Activated CD8-positive, alpha-beta T cell treated with anti-CD3 and anti-CD28 coated beads, Interleukin-2, amount 10 ng/mL, durations not matched to agents 7 days and 5 days (primary cell): ENCODE measurements around the gene SH3RF3. TPM values are rescaled to one million over a fixed set of nuclear protein-coding genes. Genes with fewer than 3 reads are reported as not detected.

Source experiments
- ATAC-seq: fragments of 150-1000 bp; cut with Tn5 transposase; one replicate; pipeline ENCODE4 v1.10.0; 2021; ENCODE audit warnings: moderate library complexity
- CTCF ChIA-PET: fragments of 350-600 bp; sonication (Branson Sonifier 250); formaldehyde crosslinking; loops from one replicate; lab custom pipeline; 2021; ENCODE audit warnings: antibody characterized with exemption; lab: Charles Lee
- POLR2A ChIA-PET: fragments of 350-600 bp; sonication (Branson Sonifier 250); formaldehyde crosslinking; loops from one replicate; lab custom pipeline; 2021; ENCODE audit warnings: antibody characterized with exemption; lab: Charles Lee
- DNase-seq: peaks from one replicate; pipeline ENCODE4 v3.0.0-alpha.2; 2020
- H3K27ac Mint-ChIP-seq: one replicate; pipeline ENCODE4 v1.8.0; 2021; ENCODE audit warnings: mild to moderate bottlenecking, mixed read lengths
- H3K27me3 Mint-ChIP-seq: one replicate; pipeline ENCODE4 v1.8.0; 2021; ENCODE audit warnings: low read depth, mixed read lengths
- H3K36me3 Mint-ChIP-seq: one replicate; pipeline ENCODE4 v1.8.0; 2021; ENCODE audit warnings: low read depth, mixed read lengths
- H3K4me1 Mint-ChIP-seq: one replicate; pipeline ENCODE4 v1.8.0; 2021; ENCODE audit warnings: low read depth, mixed read lengths
- H3K4me3 Mint-ChIP-seq: one replicate; pipeline ENCODE4 v1.8.0; 2021; ENCODE audit warnings: mild to moderate bottlenecking, mixed read lengths
- H3K9me3 Mint-ChIP-seq: one replicate; pipeline ENCODE4 v1.8.0; 2022; ENCODE audit warnings: mixed read lengths; ENCODE audit not compliant: insufficient read depth
- total RNA-seq, 2 experiments: library from RNA; stranded (reverse); gene quantifications; one replicate each; pipeline ENCODE4 v1.2.3, GENCODE V29; 2021

SH3RF3 gene
- total RNA-seq, 2 experiments from 2014 or later, result 0.10 TPM; not detected in 1

DNA sequence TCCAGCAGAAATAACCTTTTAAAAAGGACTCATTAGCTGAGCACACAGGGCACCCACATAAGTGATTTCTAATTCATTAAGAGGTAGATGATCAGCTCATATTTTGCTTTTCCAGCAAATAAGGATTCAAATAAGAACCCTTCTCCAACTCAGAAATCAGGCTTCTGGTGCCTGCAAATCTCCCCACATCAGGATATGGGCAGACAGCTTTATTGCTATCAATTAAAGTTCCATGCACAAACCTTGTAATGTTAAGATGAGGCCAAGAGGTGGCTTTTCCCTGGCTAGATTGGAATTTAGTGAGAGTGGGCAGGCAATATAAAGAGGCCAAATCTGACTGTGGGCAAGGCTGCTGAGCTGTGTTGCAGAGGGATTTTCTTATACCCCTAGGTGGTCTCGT, 193.6 kb downstream of the SH3RF3 start:
- Mint-ChIP-seq H3K27me3 (peaks cover 19% of the 10 kb centered on the region), H3K9me3 (no peaks in the 10 kb centered on the region)
- CTCF ChIA-PET, result no interaction called here

DNA sequence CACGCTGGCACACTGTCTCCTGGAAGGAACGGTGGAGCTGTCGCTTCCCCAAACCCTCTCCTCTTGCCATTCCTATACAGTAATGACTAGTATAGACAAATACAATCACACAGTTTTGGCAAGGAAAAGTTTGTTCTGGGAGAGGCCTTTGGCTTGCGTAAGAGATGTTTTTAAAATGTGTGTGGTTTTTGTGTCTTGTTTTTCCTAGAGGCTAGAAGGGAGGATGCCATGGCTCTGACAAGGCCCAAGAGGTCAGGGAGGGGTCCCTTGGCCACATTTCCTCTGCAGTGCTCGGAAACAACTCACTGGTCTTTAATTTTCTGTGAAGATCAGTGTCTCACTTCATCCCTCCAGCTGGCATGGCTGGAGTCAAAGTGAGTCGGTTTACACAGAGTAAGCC, 195.9 kb downstream of the SH3RF3 start:
- DNase-seq, result no peak
- H3K4me1 Mint-ChIP-seq, result peaks cover 13% of the 10 kb centered on the region
- peaks cover 21% of the 10 kb centered on the region for H3K27me3 Mint-ChIP-seq
- CTCF ChIA-PET, result no interaction called here
- H3K36me3 Mint-ChIP-seq, result no peaks in the 10 kb centered on the region
- no peaks in the 10 kb centered on the region for H3K9me3 Mint-ChIP-seq
- no peak overlapping the region for H3K4me3 Mint-ChIP-seq
- POLR2A ChIA-PET, result no interaction called here
- no peak for ATAC-seq
- H3K27ac Mint-ChIP-seq, result no peak overlapping the region

More for the DNA sequence above, 193.6 kb downstream of the SH3RF3 start:
- H3K27ac Mint-ChIP-seq, result no peak overlapping the region
- ATAC-seq (no peak), DNase-seq (no peak)
- POLR2A ChIA-PET, result no interaction called here
- H3K36me3 Mint-ChIP-seq, result no peaks in the 10 kb centered on the region
- no peak overlapping the region for H3K4me3 Mint-ChIP-seq
- H3K4me1 Mint-ChIP-seq, result peaks cover 18% of the 10 kb centered on the region

DNA sequence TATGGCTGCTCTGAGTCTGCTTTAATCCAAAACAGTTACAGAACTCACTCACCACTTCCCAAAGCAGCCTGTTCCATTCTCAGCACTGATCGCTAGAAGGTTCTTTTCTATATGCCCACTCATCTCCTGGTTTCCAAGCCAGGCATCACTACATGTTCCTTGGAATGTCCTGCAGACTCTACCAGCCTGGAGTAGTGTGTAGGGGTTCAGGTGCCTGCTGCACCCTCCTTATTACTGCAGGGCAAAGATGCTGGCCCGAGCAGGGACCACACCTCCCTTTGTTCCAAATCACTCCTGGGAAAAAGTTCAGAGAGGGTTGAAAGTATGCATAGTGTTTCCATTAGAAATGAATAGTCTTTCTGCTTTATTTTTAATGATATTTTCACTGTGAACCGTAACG, 196.6 kb downstream of the SH3RF3 start:
- ChIA-PET CTCF (no interaction called here), POLR2A (no interaction called here)
- H3K4me3 Mint-ChIP-seq, result no peak overlapping the region
- no peaks in the 10 kb centered on the region for H3K36me3 Mint-ChIP-seq
- H3K9me3 Mint-ChIP-seq, result no peaks in the 10 kb centered on the region
- peaks cover 24% of the 10 kb centered on the region for H3K27me3 Mint-ChIP-seq
- DNase-seq (no peak), ATAC-seq (no peak)
- H3K4me1 Mint-ChIP-seq, result peaks cover 6% of the 10 kb centered on the region
- no peak overlapping the region for H3K27ac Mint-ChIP-seq

DNA sequence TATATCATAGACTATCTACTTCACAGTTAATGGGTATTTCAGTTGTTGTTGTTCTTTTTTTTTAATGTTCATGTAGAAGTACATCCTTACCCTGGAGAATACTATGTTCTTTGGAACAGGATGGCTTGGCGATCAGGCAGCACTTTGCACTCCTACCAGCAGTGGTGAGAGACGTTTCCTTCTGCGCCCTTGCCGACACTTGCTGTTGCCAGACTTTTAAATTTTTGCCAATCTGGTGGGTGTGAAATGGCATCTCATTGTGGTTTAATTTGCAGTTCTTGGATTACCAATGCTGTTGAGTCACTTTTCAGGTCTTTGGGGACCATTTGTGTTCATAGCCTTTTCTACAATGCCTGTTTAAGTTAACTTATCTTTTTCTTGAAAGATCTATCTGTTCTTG, 197.3 kb downstream of the SH3RF3 start:
- POLR2A ChIA-PET, result no interaction called here
- Mint-ChIP-seq H3K27ac (no peak overlapping the region), H3K36me3 (no peaks in the 10 kb centered on the region), H3K27me3 (peaks cover 18% of the 10 kb centered on the region), H3K9me3 (no peaks in the 10 kb centered on the region), H3K4me1 (peaks cover 3% of the 10 kb centered on the region), H3K4me3 (no peak overlapping the region)
- ATAC-seq, result no peak
- CTCF ChIA-PET, result no interaction called here
- DNase-seq, result no peak

DNA sequence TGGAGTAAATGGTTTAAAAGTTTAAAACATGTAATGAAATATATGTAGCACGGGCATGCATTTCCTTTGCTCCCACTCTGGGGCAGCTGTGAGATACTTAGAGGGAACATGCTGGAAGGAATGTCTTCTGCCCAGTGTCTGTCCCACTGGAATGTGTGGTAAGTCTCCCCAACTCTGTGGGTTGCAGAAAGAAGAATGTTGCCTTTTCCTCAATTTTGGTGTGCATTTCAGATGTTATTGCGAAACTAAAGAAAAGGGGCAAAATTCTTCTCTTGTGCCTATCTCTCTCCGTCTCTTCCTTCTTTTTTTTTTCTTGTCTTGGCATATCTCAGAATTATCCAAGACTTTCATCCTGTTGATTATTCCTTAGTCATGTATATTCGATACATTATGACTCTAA, 201.1 kb downstream of the SH3RF3 start:
- Mint-ChIP-seq H3K4me1 (peaks cover 29% of the 10 kb centered on the region), H3K9me3 (no peaks in the 10 kb centered on the region), H3K36me3 (no peaks in the 10 kb centered on the region), H3K27me3 (peaks cover 10% of the 10 kb centered on the region), H3K4me3 (no peak overlapping the region), H3K27ac (no peak overlapping the region)
- ChIA-PET CTCF (no interaction called here), POLR2A (no interaction called here)
- ATAC-seq (no peak), DNase-seq (no peak)

DNA sequence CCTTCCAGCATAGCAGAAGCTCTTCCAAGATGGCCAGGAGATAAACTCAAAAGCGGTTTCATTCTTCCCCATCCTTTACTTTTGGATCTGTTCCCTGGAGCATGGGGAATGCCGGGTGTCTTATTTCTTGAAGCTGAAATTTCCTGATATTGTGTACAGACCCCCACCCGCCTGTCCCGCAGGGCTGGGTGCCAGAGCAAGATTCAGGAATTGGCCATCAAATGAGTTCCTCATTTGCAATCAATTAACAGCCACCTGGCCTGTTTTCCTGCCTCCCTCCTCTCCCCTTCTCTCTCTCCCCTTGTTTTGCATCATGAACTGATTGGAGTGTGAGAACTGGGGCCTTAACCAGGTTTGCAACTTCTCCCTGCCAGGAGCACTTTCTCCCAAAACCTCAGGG, 202.1 kb downstream of the SH3RF3 start:
- peaks cover 8% of the 10 kb centered on the region for H3K27me3 Mint-ChIP-seq
- H3K4me1 Mint-ChIP-seq, result peaks cover 39% of the 10 kb centered on the region

DNA sequence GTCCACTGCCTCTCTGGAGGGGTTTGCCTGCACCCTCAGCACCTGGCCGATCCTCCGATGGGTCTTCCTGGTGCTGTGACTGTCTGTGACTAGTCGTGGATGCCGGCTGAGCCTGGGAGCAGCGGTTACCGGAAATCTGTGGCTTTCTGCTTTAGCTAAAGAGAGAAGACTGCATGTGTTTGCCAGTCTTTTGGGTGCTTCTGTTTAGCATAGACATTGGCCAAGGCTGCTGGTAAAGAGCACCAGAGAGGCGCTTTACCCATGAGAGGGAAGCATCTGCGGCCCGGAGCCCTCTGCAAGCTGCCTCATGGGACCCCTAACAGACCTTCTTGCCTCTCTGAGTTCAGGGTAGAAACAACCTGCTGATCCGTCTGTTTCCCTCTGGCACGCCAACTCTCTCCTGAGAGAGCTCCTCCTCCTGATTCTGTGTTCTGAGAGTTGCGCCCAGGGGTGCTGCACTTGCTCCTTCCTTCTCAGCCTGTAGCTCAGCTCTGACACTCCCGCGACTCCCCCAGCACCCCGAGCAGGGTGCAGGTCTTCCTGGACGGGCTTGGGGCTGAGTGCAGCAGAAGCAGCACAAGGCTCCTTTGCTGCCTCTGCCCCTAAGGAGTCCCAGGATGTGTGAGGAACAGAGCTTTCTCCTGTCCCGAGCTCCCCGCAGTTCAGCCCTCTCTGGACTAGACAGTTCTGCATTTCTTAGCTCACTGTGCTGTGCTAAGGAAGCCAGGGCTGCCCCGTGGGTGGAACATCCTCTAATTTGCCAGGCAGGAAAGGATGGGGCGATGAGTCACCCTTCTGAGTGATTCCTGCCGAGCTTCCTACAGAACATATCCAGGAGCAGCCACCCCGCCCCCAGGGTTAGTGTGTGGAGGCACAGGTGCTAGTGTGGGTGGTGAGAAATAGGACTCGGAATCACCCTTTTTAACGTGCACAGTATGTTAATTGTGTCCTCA, 203.2 kb downstream of the SH3RF3 start:
- Mint-ChIP-seq H3K27ac (peak overlapping the region; percentile 82), H3K4me3 (peak overlapping the region; percentile 67), H3K27me3 (peaks cover 7% of the 10 kb centered on the region), H3K36me3 (no peaks in the 10 kb centered on the region), H3K4me1 (peaks cover 45% of the 10 kb centered on the region), H3K9me3 (no peaks in the 10 kb centered on the region)
- DNase-seq (peak; percentile 39), ATAC-seq (peak; percentile 65)
- POLR2A ChIA-PET, result interaction anchor here (0.7 to 0.9 kb wide), 2 partner anchors 16 to 51 kb away, joined by 3 read pairs; no protein-coding TSS in a partner anchor
- CTCF ChIA-PET, result interaction anchor here (1.2 to 2.3 kb wide), 4 partner anchors 8 to 19 kb away, joined by 3 to 7 read pairs (median 4); no protein-coding TSS in a partner anchor

More for the DNA sequence above, 202.1 kb downstream of the SH3RF3 start:
- Mint-ChIP-seq H3K9me3 (no peaks in the 10 kb centered on the region), H3K4me3 (no peak overlapping the region), H3K27ac (no peak overlapping the region), H3K36me3 (no peaks in the 10 kb centered on the region)
- ATAC-seq, result no peak
- CTCF ChIA-PET, result interaction anchor here (1.4 kb wide), 1 partner anchor 12 kb away, joined by 3 read pairs; no protein-coding TSS in a partner anchor
- DNase-seq, result no peak
- POLR2A ChIA-PET, result no interaction called here

DNA sequence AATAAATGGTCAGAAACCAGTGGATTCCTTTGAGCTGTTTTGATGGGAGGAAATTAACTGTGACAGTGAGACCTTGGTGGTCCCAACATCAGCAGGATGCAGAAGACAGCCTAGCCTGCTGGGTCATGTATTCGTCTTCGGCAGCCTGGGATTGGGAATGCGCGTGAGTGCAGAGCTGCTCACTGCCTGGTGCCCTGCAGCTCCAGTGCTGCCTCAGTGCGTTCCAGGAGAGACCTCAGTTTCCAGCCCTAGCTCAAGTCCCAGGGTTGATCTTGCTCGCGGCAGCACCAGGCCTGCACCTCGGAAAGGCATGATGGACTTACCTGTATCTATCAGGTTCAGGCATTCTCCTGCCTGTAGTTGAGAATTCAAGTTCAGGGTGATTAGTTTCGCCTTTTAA, 203.9 kb downstream of the SH3RF3 start:
- ATAC-seq (no peak), DNase-seq (no peak)
- Mint-ChIP-seq H3K4me3 (no peak overlapping the region), H3K27ac (no peak overlapping the region), H3K36me3 (no peaks in the 10 kb centered on the region), H3K9me3 (no peaks in the 10 kb centered on the region), H3K4me1 (peaks cover 45% of the 10 kb centered on the region), H3K27me3 (peaks cover 7% of the 10 kb centered on the region)
- POLR2A ChIA-PET, result no interaction called here
- CTCF ChIA-PET, result interaction anchor here (1.2 to 2.3 kb wide), 3 partner anchors 9 to 18 kb away, joined by 3 to 7 read pairs (median 5); no protein-coding TSS in a partner anchor

DNA sequence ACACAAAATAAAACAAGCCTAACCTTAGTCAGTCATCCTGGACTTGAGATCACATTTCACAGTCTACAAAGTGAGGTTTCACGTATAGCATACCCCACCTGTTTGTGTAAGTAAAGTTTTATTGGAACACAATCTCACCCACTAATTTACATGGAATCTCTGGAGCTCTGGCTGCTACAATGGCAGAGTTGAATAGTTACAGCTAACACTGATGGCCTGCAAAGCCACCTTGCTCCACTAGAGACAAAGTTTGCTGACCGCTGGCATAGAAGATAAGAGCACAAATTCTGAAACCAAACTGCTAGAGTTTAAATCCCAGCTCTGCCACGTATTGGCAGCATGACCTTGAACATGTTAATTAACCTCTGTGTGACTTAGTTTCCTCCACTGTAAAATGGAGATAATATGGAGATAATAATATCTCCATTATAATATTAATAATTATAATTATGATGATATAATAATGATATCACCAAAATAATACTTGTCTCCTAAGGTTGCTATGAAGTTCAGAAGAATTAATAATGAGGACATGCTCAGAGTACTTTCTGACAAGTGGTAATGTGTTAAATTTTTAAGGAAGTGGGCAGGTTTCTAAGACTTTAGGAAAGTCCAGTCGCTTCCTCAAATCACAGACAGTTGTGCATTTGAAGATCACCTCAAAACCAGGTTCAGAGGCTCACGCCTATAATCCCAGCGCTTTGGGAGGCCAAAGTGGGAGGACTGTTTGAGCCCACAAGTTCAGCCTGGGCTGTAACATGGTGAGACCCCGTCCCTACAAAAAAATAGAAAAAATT, 204.6 kb downstream of the SH3RF3 start:
- no peak overlapping the region for H3K27ac Mint-ChIP-seq
- H3K27me3 Mint-ChIP-seq, result peaks cover 4% of the 10 kb centered on the region
- no peaks in the 10 kb centered on the region for H3K9me3 Mint-ChIP-seq
- ATAC-seq (no peak), DNase-seq (no peak)
- POLR2A ChIA-PET, result interaction anchor here (0.6 kb wide), 1 partner anchor 347 kb away, joined by 3 read pairs; no protein-coding TSS in a partner anchor
- H3K4me3 Mint-ChIP-seq, result no peak overlapping the region
- no peaks in the 10 kb centered on the region for H3K36me3 Mint-ChIP-seq
- peaks cover 45% of the 10 kb centered on the region for H3K4me1 Mint-ChIP-seq
- CTCF ChIA-PET, result interaction anchor here (1.7 to 2.3 kb wide), 2 partner anchors 15 to 18 kb away, joined by 5 to 7 read pairs; no protein-coding TSS in a partner anchor

DNA sequence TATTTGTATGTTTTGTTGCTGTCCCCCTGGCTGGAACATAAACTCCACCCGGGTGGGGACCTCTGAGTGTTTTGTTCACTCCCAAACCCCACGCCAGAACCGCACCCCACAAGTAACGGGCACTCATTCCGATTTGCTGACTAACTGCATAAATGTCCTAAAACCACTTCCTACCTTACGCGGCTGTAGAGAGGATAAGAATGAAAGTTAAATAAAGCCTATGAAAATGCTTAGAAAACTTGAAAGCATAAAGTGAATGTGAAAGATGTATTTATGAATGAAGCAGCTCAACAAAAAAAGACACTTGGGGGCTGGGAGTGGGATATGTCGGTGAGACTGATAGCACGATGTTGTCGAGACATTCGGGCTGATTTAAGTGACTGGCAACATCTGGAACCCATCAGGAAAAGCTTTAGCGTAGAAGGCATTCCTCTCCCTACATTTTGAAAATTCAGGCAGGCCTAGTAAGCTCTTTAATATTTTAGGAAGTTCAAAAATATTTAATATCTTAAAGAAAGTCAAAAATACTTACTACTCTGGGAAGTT, 206.7 kb downstream of the SH3RF3 start:
- ATAC-seq, result no peak
- CTCF ChIA-PET, result interaction anchor here (1.1 kb wide), 1 partner anchor 23 kb away, joined by 4 read pairs; no protein-coding TSS in a partner anchor
- H3K4me3 Mint-ChIP-seq, result peak overlapping the region; percentile 47
- H3K27me3 Mint-ChIP-seq, result peaks cover 2% of the 10 kb centered on the region
- POLR2A ChIA-PET, result interaction anchor here (0.6 to 1.5 kb wide), 3 partner anchors 8 to 962 kb away, joined by 3 to 5 read pairs (median 4); no protein-coding TSS in a partner anchor
- peak overlapping the region; percentile 73 for H3K27ac Mint-ChIP-seq
- no peaks in the 10 kb centered on the region for H3K36me3 Mint-ChIP-seq
- H3K4me1 Mint-ChIP-seq, result peaks cover 49% of the 10 kb centered on the region
- peak; percentile 60 for DNase-seq
- no peaks in the 10 kb centered on the region for H3K9me3 Mint-ChIP-seq

DNA sequence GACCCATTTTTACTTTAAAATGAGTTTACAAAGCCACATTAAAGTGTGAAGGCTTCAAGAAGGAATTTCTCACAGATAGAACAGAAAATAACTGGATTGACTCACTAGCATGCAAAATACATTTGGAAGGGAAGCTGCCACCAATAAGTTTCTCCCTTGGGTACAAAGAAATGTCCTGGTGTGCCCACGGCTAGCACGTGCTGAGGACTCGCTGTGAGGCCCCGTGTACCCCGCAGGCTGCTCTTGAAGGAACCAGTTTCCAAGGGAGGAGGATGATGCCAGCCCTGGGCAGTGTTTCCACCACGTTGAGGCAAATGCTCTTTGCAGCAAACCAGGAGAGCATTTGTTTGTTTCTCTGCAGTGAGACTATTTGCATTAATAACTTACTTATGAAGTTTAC, 207.3 kb downstream of the SH3RF3 start:
- H3K4me3 Mint-ChIP-seq, result peak overlapping the region; percentile 36
- peaks cover 55% of the 10 kb centered on the region for H3K4me1 Mint-ChIP-seq
- DNase-seq (no peak), ATAC-seq (no peak)
- no peaks in the 10 kb centered on the region for H3K36me3 Mint-ChIP-seq
- H3K27ac Mint-ChIP-seq, result no peak overlapping the region
- ChIA-PET CTCF (interaction anchor here (1.1 kb wide), 1 partner anchor 24 kb away, joined by 4 read pairs; no protein-coding TSS in a partner anchor), POLR2A (interaction anchor here (0.8 to 1.5 kb wide), 2 partner anchors 9 to 13 kb away, joined by 4 to 5 read pairs; no protein-coding TSS in a partner anchor)
- no peaks in the 10 kb centered on the region for H3K9me3 Mint-ChIP-seq
- H3K27me3 Mint-ChIP-seq, result peaks cover 2% of the 10 kb centered on the region
